Bronchial epithelial cell (primary cell): ENCODE results near the gene PAK1. TPM values are rescaled to one million over a fixed set of nuclear protein-coding genes. Genes with fewer than 3 reads are reported as not detected.

Source experiments
- DNase-seq: peaks from one replicate; pipeline ENCODE4 v3.0.0-alpha.2; 2010; ENCODE audit warnings: low read depth
- FAIRE-seq: peaks from 2 replicates; lab custom pipeline; 2011; peaks lifted over from hg19 to GRCh38; lab: Jason Lieb, UNC
- H3K27me3 ChIP-seq: 2 replicates; pipeline ENCODE4 v1.5.1; 2011; ENCODE audit warnings: low read length; ENCODE audit not compliant: control insufficient read depth, insufficient read depth
- H3K36me3 ChIP-seq: 2 replicates; pipeline ENCODE4 v1.5.1; 2011; ENCODE audit warnings: low read length; ENCODE audit not compliant: control insufficient read depth, insufficient read depth
- H3K4me3 ChIP-seq: 2 replicates; pipeline ENCODE4 v1.5.1; 2011; ENCODE audit warnings: mild to moderate bottlenecking, low read depth, low read length, control low read depth
- total RNA-seq: library from RNA; depleted of rRNA; stranded (reverse); fragments of >200 nt; gene quantifications from 2 replicates; pipeline ENCODE4 v1.2.1, GENCODE V29; 2014
- TF ChIP-seq, protein P1 (sequence below): IDR thresholded peaks from 2 replicates; pipeline ENCODE4 v1.5.1; 2011; ENCODE audit warnings: mild to moderate bottlenecking, moderate library complexity, low read length, control low read depth, inconsistent platforms; ENCODE audit not compliant: insufficient read depth, severe bottlenecking

Gene PAK1
- total RNA-seq, 1 donor from 2014 or later, result 35.8 TPM

DNA sequence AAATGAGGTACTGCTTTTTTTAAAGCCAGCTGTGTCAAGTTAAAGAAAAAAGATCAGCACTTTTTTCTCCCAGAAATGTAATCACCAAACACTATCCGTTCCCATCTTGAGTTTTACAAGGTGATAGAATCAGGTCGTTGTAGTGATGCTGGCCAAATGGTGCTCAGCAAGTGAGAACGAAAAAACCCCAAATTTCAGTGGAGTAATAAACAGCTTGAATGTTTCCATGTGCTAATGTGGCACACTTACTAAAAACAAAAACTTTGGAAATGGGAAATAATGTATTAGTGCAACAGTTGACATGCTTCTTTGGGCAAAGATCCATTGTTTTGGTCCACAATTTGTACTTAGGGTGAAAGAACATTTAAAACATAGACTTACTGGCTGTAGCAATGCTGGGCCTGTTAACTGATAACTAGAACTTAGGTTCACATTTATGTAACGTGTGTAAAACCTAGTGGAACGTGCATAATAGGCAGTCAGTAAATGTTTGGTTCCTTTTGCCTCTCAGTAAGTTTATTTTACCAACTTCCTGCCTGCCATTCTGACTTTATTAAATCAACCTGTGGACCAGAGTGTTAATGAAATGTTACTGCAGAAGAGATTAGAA, 157.1 kb downstream of the PAK1 start:
- no peaks in the 10 kb centered on the region for H3K36me3 ChIP-seq
- TF ChIP-seq, protein P1, sequence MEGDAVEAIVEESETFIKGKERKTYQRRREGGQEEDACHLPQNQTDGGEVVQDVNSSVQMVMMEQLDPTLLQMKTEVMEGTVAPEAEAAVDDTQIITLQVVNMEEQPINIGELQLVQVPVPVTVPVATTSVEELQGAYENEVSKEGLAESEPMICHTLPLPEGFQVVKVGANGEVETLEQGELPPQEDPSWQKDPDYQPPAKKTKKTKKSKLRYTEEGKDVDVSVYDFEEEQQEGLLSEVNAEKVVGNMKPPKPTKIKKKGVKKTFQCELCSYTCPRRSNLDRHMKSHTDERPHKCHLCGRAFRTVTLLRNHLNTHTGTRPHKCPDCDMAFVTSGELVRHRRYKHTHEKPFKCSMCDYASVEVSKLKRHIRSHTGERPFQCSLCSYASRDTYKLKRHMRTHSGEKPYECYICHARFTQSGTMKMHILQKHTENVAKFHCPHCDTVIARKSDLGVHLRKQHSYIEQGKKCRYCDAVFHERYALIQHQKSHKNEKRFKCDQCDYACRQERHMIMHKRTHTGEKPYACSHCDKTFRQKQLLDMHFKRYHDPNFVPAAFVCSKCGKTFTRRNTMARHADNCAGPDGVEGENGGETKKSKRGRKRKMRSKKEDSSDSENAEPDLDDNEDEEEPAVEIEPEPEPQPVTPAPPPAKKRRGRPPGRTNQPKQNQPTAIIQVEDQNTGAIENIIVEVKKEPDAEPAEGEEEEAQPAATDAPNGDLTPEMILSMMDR, result no peak
- H3K27me3 ChIP-seq, result no peaks in the 10 kb centered on the region
- DNase-seq (no peak), FAIRE-seq (no peak)
- H3K4me3 ChIP-seq, result no peak overlapping the region

DNA sequence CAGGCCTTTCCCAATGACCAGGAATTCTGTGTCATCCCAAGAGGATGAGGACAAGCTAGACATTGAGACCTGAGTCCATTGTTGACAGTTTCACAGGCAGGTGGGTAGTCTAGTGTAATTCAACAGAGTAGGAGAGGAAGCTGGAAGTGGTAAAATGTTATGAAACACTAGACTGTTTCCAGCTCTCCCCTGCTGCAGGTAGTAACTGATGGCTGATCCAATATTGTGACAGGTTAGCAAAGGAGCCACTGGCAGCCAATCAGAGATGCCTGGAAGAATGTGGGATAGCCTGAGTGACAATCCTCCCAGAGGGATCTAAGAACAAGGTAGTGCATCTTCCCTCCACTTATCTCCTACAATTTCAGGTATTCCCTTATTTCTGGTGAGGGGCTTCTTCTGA, 161.8 kb downstream of the PAK1 start:
- FAIRE-seq (peak; percentile 76), DNase-seq (no peak)
- Histone ChIP-seq H3K36me3 (no peaks in the 10 kb centered on the region), H3K4me3 (no peak overlapping the region), H3K27me3 (no peaks in the 10 kb centered on the region)
- TF ChIP-seq, protein P1, result no peak

DNA sequence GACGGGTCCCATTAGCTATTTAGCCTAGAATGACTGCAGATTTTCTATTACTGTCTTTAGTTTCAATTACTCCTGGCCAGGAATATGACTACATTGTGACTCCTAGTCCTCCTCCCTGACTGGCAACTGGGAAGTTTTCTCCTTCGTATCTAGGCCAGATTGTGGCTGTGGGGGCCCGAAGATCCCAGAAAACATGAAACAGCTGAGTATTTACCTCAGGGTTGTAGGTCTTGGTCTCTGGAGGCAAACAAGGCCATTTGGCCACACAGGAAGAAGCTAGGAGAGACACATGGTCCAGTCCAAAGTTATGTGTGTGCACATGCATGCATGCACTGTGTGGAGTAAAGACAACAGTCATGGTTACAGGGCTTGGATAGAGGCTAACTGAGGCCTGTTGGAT, 162.2 kb downstream of the PAK1 start:
- FAIRE-seq, result no peak
- H3K4me3 ChIP-seq, result no peak overlapping the region
- no peaks in the 10 kb centered on the region for H3K36me3 ChIP-seq
- no peak for DNase-seq
- no peaks in the 10 kb centered on the region for H3K27me3 ChIP-seq
- TF ChIP-seq, protein P1, result no peak

DNA sequence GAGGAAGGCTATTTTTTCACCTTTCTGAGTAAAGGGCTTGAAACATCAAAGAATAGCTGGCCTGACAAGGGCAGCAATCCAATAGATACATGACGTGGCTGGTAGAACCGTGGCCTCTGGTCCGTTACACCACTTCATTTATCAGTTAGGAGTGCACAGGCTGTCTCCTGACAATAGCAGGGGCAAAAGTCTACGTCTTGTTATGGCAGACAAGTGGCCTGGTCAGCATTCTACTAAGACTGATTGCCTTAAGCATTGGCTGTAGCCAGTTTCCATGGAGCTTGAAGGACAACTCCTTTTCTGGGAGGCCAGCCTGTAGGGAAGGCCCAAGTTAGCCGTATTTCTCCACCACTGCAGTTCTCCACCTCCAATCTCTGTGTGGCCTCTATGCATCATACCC, 163.2 kb downstream of the PAK1 start:
- DNase-seq (no peak), FAIRE-seq (no peak)
- H3K4me3 ChIP-seq, result no peak overlapping the region
- no peaks in the 10 kb centered on the region for H3K27me3 ChIP-seq
- no peaks in the 10 kb centered on the region for H3K36me3 ChIP-seq
- TF ChIP-seq, protein P1, result no peak

DNA sequence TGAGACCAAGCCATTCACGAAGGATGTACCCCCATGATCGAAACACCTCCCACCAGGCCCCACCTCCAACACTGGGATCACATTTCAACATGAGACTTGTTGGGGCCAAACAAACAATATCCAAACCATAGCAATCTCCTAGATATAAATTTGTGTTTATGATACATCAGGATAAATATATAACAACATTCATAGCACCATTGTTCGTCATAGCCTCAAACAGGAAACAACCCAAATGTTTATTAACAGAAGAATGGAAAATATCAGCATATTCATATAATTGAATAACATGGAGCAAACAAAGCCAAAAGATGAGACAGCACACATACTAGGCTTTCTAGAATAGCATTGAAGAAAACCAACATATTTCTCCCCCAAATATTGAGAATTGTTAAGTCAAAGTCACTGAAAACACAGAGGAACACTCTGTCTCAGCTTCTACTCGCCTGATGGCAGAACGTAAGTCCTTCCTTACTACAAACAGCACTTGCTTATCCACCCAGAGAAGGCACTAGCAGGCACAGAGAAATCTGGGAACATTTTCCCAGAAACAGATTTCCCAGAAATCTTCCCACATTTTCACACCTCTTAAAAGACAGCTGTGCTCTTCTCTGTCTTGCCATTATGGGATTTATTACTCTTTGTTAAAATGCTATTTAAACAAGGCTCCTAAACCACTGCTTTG, 164.4 kb downstream of the PAK1 start:
- H3K36me3 ChIP-seq, result no peaks in the 10 kb centered on the region
- no peak for DNase-seq
- FAIRE-seq, result no peak
- no peak overlapping the region for H3K4me3 ChIP-seq
- H3K27me3 ChIP-seq, result no peaks in the 10 kb centered on the region
- TF ChIP-seq, protein P1, result no peak
